GM23248 (cell line): ENCODE data around the gene GCN1. TPM values are rescaled to one million over a fixed set of nuclear protein-coding genes. Genes with fewer than 3 reads are reported as not detected.
A peak's percentile ranks its signal among the peaks of the same experiment; 100 is the strongest.
"Not testable (repeated sequence)": the region's sequence is repeated elsewhere in the genome, so short reads cannot be mapped to it uniquely, and the experiment has no call there.

Source experiments
- DNase-seq: peaks from one replicate; pipeline ENCODE4 v3.0.0-alpha.2; 2015
- H2AFZ ChIP-seq: fragments of 200-600 bp; sonication (generic); 2 replicates; pipeline ENCODE4 v1.6.1; 2016; ENCODE audit warnings: antibody characterized with exemption
- H3F3A ChIP-seq: fragments of 200-600 bp; sonication (generic); 2 replicates; pipeline ENCODE4 v1.6.1; 2016; ENCODE audit warnings: mild to moderate bottlenecking, antibody characterized with exemption, mixed run types; ENCODE audit not compliant: insufficient read depth
- H3K27ac ChIP-seq: fragments of 200-600 bp; sonication (generic); 2 replicates; pipeline ENCODE4 v1.5.1; 2016; ENCODE audit warnings: mild to moderate bottlenecking
- H3K27me3 ChIP-seq: fragments of 200-600 bp; sonication (generic); replicated peaks from 2 replicates; pipeline ENCODE4 v1.6.1; 2016; ENCODE audit warnings: mild to moderate bottlenecking; ENCODE audit not compliant: insufficient read depth
- H3K36me3 ChIP-seq: fragments of 200-600 bp; sonication (generic); 2 replicates; pipeline ENCODE4 v1.6.1; 2016; ENCODE audit warnings: low read depth, mild to moderate bottlenecking
- H3K4me1 ChIP-seq: fragments of 200-600 bp; sonication (generic); 2 replicates; pipeline ENCODE4 v1.6.1; 2016; ENCODE audit warnings: mild to moderate bottlenecking; ENCODE audit not compliant: insufficient read depth
- H3K4me2 ChIP-seq: fragments of 200-600 bp; sonication (generic); one replicate; pipeline ENCODE4 v1.6.1; 2016; ENCODE audit warnings: mild to moderate bottlenecking; ENCODE audit not compliant: unreplicated experiment
- H3K4me3 ChIP-seq: fragments of 200-600 bp; sonication (generic); 2 replicates; pipeline ENCODE4 v1.5.1; 2016; ENCODE audit warnings: mild to moderate bottlenecking
- H3K79me2 ChIP-seq: fragments of 200-600 bp; sonication (generic); 2 replicates; pipeline ENCODE4 v1.6.1; 2016; ENCODE audit warnings: mild to moderate bottlenecking; ENCODE audit not compliant: insufficient read depth
- H3K9ac ChIP-seq: fragments of 200-600 bp; sonication (generic); 2 replicates; pipeline ENCODE4 v1.6.1; 2016; ENCODE audit warnings: mild to moderate bottlenecking
- H3K9me2 ChIP-seq: fragments of 200-600 bp; sonication (generic); 2 replicates; pipeline ENCODE4 v1.6.1; 2016; ENCODE audit warnings: mixed run types, mild to moderate bottlenecking, moderate library complexity; ENCODE audit not compliant: insufficient read depth
- H3K9me3 ChIP-seq: fragments of 200-600 bp; sonication (generic); one replicate; pipeline ENCODE4 v1.6.1; 2017; ENCODE audit warnings: low read depth
- H4K20me1 ChIP-seq: fragments of 200-600 bp; sonication (generic); 2 replicates; pipeline ENCODE4 v1.6.0; 2016; ENCODE audit not compliant: insufficient read depth
- EZH2 ChIP-seq: fragments of 200-600 bp; sonication (generic); IDR thresholded peaks from 2 replicates; pipeline ENCODE4 v1.6.1; 2018; ENCODE audit warnings: antibody characterized with exemption, mild to moderate bottlenecking; ENCODE audit not compliant: insufficient read depth, poor library complexity, severe bottlenecking
- EZH2phosphoT487 ChIP-seq: fragments of 200-600 bp; sonication (generic); IDR thresholded peaks from 2 replicates; pipeline ENCODE4 v1.6.1; 2018; ENCODE audit warnings: antibody characterized with exemption, moderate library complexity, mild to moderate bottlenecking, low read depth; ENCODE audit not compliant: insufficient read depth
- WGBS, 2 experiments: methylation state at CpG; one replicate each; pipeline ENCODE4 v1.1.6; 2015 to 2017; ENCODE audit warnings: low lambda C conversion rate in 2 of 2, low coverage in 1 of 2; ENCODE audit errors: missing lambda C conversion rate in 2 of 2; 5-methylcytosine and 5-hydroxymethylcytosine counted together
- in situ Hi-C: fragments of 300-500 bp; cut with MboI; formaldehyde crosslinking; loops from 2 replicates; pipeline ENCODE4 v1.15.0; 2020
- polyA plus RNA-seq: library from polyadenylated mRNA; unstranded; fragments of >200 nt; fragmentation: Nextera tagmentation; extraction: Ambion mirVana; gene quantifications from 2 replicates; pipeline ENCODE4 v1.2.1, GENCODE V29; 2016
- total RNA-seq: library from RNA; depleted of rRNA; stranded (reverse); fragments of >200 nt; shearing (Covaris generic); gene quantifications from 2 replicates; pipeline ENCODE4 v1.2.3, GENCODE V29; 2014

Gene GCN1
- total and polyA plus RNA-seq, 2 experiments from 2014 or later: 24.2 to 74.8 TPM

GRCh38 chr12:120199025-120199424, 4.5 kb upstream of the GCN1 start:
- Histone ChIP-seq H3K36me3 (peaks cover 37% of the 10 kb centered on the region), H3K9me3 (no peaks in the 10 kb centered on the region), H3F3A (peaks cover 69% of the 10 kb centered on the region), H3K27ac (peak overlapping the region; percentile 93), H4K20me1 (no peaks in the 10 kb centered on the region; the same call in 1 of the 2 replicates), H3K9me2 (no peaks in the 10 kb centered on the region), H2AFZ (no peak overlapping the region), H3K27me3 (no peaks in the 10 kb centered on the region), H3K4me3 (peak overlapping the region; percentile 99), H3K4me2 (peak overlapping the region; percentile 93), H3K79me2 (peaks cover 62% of the 10 kb centered on the region), H3K4me1 (peaks cover 41% of the 10 kb centered on the region), H3K9ac (peak overlapping the region; percentile 100)
- WGBS, 2 experiments: 72 to 76% methylated on average over 7 of the region's 7 CpGs
- DNase-seq: no peak
- TF ChIP-seq EZH2 (no peak), EZH2phosphoT487 (no peak)
- in situ Hi-C loops: no loop called here

- peak overlapping the region; percentile 93 for H3K27ac ChIP-seq
- H3K4me2 ChIP-seq: peak overlapping the region; percentile 93
- no peaks in the 10 kb centered on the region for H3K9me2 ChIP-seq
These were observed 3.0 kb upstream of the GCN1 start for GRCh38 chr12:120197542-120197887.

GRCh38 chr12:120196817-120197541, 2.5 kb upstream of the GCN1 start:
- H3K9me2 ChIP-seq, H3K27me3 ChIP-seq, in situ Hi-C loops, H2AFZ ChIP-seq, H3K4me3 ChIP-seq, H3K9me3 ChIP-seq, H4K20me1 ChIP-seq, DNase-seq: not testable (repeated sequence)
- Histone ChIP-seq H3K4me1 (peaks cover 52% of the 10 kb centered on the region), H3K4me2 (peak overlapping the region; percentile 93), H3K79me2 (peaks cover 82% of the 10 kb centered on the region), H3K36me3 (peaks cover 39% of the 10 kb centered on the region), H3K9ac (peak overlapping the region; percentile 100), H3K27ac (peak overlapping the region; percentile 93), H3F3A (peaks cover 66% of the 10 kb centered on the region)
- 82 to 90% methylated on average over 7 of the region's 7 CpGs for WGBS, 2 experiments

More at GRCh38 chr12:120197542-120197887, 3.0 kb upstream of the GCN1 start:
- H3K36me3 ChIP-seq: peaks cover 37% of the 10 kb centered on the region
- TF ChIP-seq EZH2phosphoT487 (no peak), EZH2 (no peak)
- H3K79me2 ChIP-seq: peaks cover 77% of the 10 kb centered on the region
- in situ Hi-C loops: no loop called here
- no peaks in the 10 kb centered on the region for H3K9me3 ChIP-seq
- H2AFZ ChIP-seq: no peak overlapping the region
- H3K9ac ChIP-seq: peak overlapping the region; percentile 100
- 33% methylated on average over 4 of the region's 4 CpGs for WGBS, 2 experiments
- peaks cover 71% of the 10 kb centered on the region for H3F3A ChIP-seq
- no peaks in the 10 kb centered on the region for H3K27me3 ChIP-seq
- H3K4me3 ChIP-seq: peak overlapping the region; percentile 99
- H4K20me1 ChIP-seq: no peaks in the 10 kb centered on the region; the same call in 1 of the 2 replicates
- DNase-seq: no peak
- H3K4me1 ChIP-seq: peaks cover 52% of the 10 kb centered on the region

GRCh38 chr12:120196363-120196762, 1.8 kb upstream of the GCN1 start:
- peaks cover 39% of the 10 kb centered on the region for H3K36me3 ChIP-seq
- peaks cover 52% of the 10 kb centered on the region for H3K4me1 ChIP-seq
- H3K27ac ChIP-seq: peak overlapping the region; percentile 93
- no peaks in the 10 kb centered on the region; the same call in 1 of the 2 replicates for H4K20me1 ChIP-seq
- no peaks in the 10 kb centered on the region for H3K9me3 ChIP-seq
- TF ChIP-seq EZH2 (no peak), EZH2phosphoT487 (no peak)
- DNase-seq: no peak
- no peak overlapping the region for H2AFZ ChIP-seq
- peak overlapping the region; percentile 96 for H3K9ac ChIP-seq
- no peaks in the 10 kb centered on the region for H3K9me2 ChIP-seq
- H3K27me3 ChIP-seq: no peaks in the 10 kb centered on the region
- no peak overlapping the region for H3K4me2 ChIP-seq
- in situ Hi-C loops: no loop called here
- H3K79me2 ChIP-seq: peaks cover 88% of the 10 kb centered on the region
- no peak overlapping the region for H3K4me3 ChIP-seq
- peaks cover 65% of the 10 kb centered on the region for H3F3A ChIP-seq
- 62 to 67% methylated on average over 1 of the region's 1 CpG for WGBS, 2 experiments

- no peaks in the 10 kb centered on the region for H3K9me2 ChIP-seq
- no peaks in the 10 kb centered on the region for H3K9me3 ChIP-seq
- WGBS, 2 experiments: 1 to 2% methylated on average over 18 of the region's 18 CpGs
- H3K79me2 ChIP-seq: peaks cover 92% of the 10 kb centered on the region
- peak overlapping the region; percentile 44; the same call in 1 of the 2 replicates for H2AFZ ChIP-seq
- H3K4me2 ChIP-seq: peak overlapping the region; percentile 94
- H3F3A ChIP-seq: peaks cover 55% of the 10 kb centered on the region
- H3K27me3 ChIP-seq: no peaks in the 10 kb centered on the region
- peak overlapping the region; percentile 83 for H3K4me3 ChIP-seq
- in situ Hi-C loops: no loop called here
- TF ChIP-seq EZH2: no peak
- no peak for TF ChIP-seq EZH2phosphoT487
- no peaks in the 10 kb centered on the region for H4K20me1 ChIP-seq
- H3K4me1 ChIP-seq: peaks cover 46% of the 10 kb centered on the region
- peaks cover 40% of the 10 kb centered on the region for H3K36me3 ChIP-seq
- H3K9ac ChIP-seq: peak overlapping the region; percentile 96
- DNase-seq: no peak
- peak overlapping the region; percentile 93 for H3K27ac ChIP-seq
These were observed 335 bp downstream of the GCN1 start for GRCh38 chr12:120194226-120194533.

- H3K27ac ChIP-seq, H3K9me3 ChIP-seq, DNase-seq, H2AFZ ChIP-seq, H3K27me3 ChIP-seq, H4K20me1 ChIP-seq, H3K9me2 ChIP-seq, in situ Hi-C loops: not testable (repeated sequence)
- peaks cover 37% of the 10 kb centered on the region for H3K4me1 ChIP-seq
- peaks cover 31% of the 10 kb centered on the region for H3K36me3 ChIP-seq
- 82 to 88% methylated on average over 8 of the region's 8 CpGs for WGBS, 2 experiments
- peak overlapping the region; percentile 83 for H3K4me3 ChIP-seq
- peaks cover 92% of the 10 kb centered on the region for H3K79me2 ChIP-seq
- peak overlapping the region; percentile 94 for H3K4me2 ChIP-seq
- peak overlapping the region; percentile 96 for H3K9ac ChIP-seq
- H3F3A ChIP-seq: peaks cover 47% of the 10 kb centered on the region
These were observed 1.2 kb downstream of the GCN1 start for GRCh38 chr12:120193286-120193685.
